GM18517 (cell line): ENCODE results near the gene ARHGAP21.
"Not testable (repeated sequence)": the region's sequence is repeated elsewhere in the genome, so short reads cannot be mapped to it uniquely, and the experiment has no call there.

Source experiments
- ATAC-seq: cut with Tn5 transposase; IDR thresholded peaks from one replicate; pipeline ENCODE4 v1.9.1; 2021; ENCODE audit warnings: mild to moderate bottlenecking, moderate library complexity; ENCODE audit not compliant: unreplicated experiment

The ARHGAP21 gene

GRCh38 chr10:24690961-24691512 is 32.6 kb downstream of the ARHGAP21 start:
- no peak for ATAC-seq

- ATAC-seq: no peak
Observed at GRCh38 chr10:24685958-24686540, 37.6 kb downstream of the ARHGAP21 start.

GRCh38 chr10:24683554-24683953 is 40.1 kb downstream of the ARHGAP21 start:
- ATAC-seq: no peak

GRCh38 chr10:24681572-24682088 is 42.1 kb downstream of the ARHGAP21 start:
- no peak for ATAC-seq

- no peak for ATAC-seq
Observed at GRCh38 chr10:24680647-24681524, 42.8 kb downstream of the ARHGAP21 start.

GRCh38 chr10:24678757-24679156 is 44.9 kb downstream of the ARHGAP21 start:
- no peak for ATAC-seq

GRCh38 chr10:24674892-24675632 is 48.6 kb downstream of the ARHGAP21 start:
- no peak for ATAC-seq

- ATAC-seq: no peak
Observed at GRCh38 chr10:24670964-24671670, 52.6 kb downstream of the ARHGAP21 start.

- ATAC-seq: no peak
Observed at GRCh38 chr10:24669285-24669852, 54.3 kb downstream of the ARHGAP21 start.

GRCh38 chr10:24668247-24668646 is 55.4 kb downstream of the ARHGAP21 start:
- no peak for ATAC-seq

- no peak for ATAC-seq
Observed at GRCh38 chr10:24664991-24665390, 58.7 kb downstream of the ARHGAP21 start.

- ATAC-seq: no peak
Observed at GRCh38 chr10:24661376-24661775, 62.3 kb downstream of the ARHGAP21 start.

- not testable (repeated sequence) for ATAC-seq
Observed at GRCh38 chr10:24658319-24658718, 65.4 kb downstream of the ARHGAP21 start.

GRCh38 chr10:24656326-24656725 is 67.4 kb downstream of the ARHGAP21 start:
- not testable (repeated sequence) for ATAC-seq

GRCh38 chr10:24652381-24652957 is 71.2 kb downstream of the ARHGAP21 start:
- ATAC-seq: peak; percentile 98

- ATAC-seq: peak; percentile 4
Observed at GRCh38 chr10:24651923-24652322, 71.8 kb downstream of the ARHGAP21 start.

GRCh38 chr10:24650669-24651391 is 72.9 kb downstream of the ARHGAP21 start:
- no peak for ATAC-seq

GRCh38 chr10:24645784-24646183 is 77.9 kb downstream of the ARHGAP21 start:
- no peak for ATAC-seq

GRCh38 chr10:24645022-24645421 is 78.7 kb downstream of the ARHGAP21 start:
- ATAC-seq: no peak
